ENCODE results near the gene UACA. TPM values are rescaled to one million over a fixed set of nuclear protein-coding genes. Genes with fewer than 3 reads are reported as not detected.
A peak's percentile ranks its signal among the peaks of the same experiment; 100 is the strongest.

The UACA gene
- total and polyA plus RNA-seq, 9 donors = 28.6 to 62.0 (median 51.8) TPM

GRCh38 chr15:70643783-70644125 is 119.6 kb downstream of the UACA start:
- no peaks in the 10 kb centered on the region for H3K4me1 ChIP-seq (ENCODE audit: insufficient read depth)
- TF ChIP-seq EP300 (IDR thresholded peaks at IDR 0.05) (no peak), CTCF (IDR thresholded peaks at IDR 0.05) (no peak)
- H3K36me3 ChIP-seq = no peaks in the 10 kb centered on the region
- H3K27me3 ChIP-seq = no peaks in the 10 kb centered on the region
- no peak overlapping the region for H3K4me3 ChIP-seq
- intact Hi-C loops (cut with DNase I) = no loop called here
- no peak for DNase-seq
- H3K27ac ChIP-seq = no peak overlapping the region
- H3K9me3 ChIP-seq = no peaks in the 10 kb centered on the region
- WGBS, 3 donors = 74 to 79% (median 76%) methylated on average over 1 of the region's 1 CpG

GRCh38 chr15:70643106-70643782 is 120.1 kb downstream of the UACA start:
- H3K27ac ChIP-seq = no peak overlapping the region
- H3K4me3 ChIP-seq = no peak overlapping the region
- DNase-seq = no peak
- WGBS, 3 donors = 86 to 92% (median 87%) methylated on average over 8 of the region's 8 CpGs
- no peak for TF ChIP-seq POLR2A (IDR thresholded peaks at IDR 0.05)
- no peak for TF ChIP-seq EP300 (IDR thresholded peaks at IDR 0.05)
- TF ChIP-seq CTCF (IDR thresholded peaks at IDR 0.05) = no peak
- no peaks in the 10 kb centered on the region for H3K9me3 ChIP-seq
- H3K27me3 ChIP-seq = no peaks in the 10 kb centered on the region
- no peaks in the 10 kb centered on the region for H3K4me1 ChIP-seq (ENCODE audit: insufficient read depth)
- H3K36me3 ChIP-seq = no peaks in the 10 kb centered on the region
- intact Hi-C loops (cut with DNase I) = no loop called here

- H3K4me3 ChIP-seq = no peak overlapping the region
- H3K4me1 ChIP-seq (ENCODE audit: insufficient read depth) = peaks cover 2% of the 10 kb centered on the region
- no peaks in the 10 kb centered on the region for H3K9me3 ChIP-seq
- TF ChIP-seq POLR2A (IDR thresholded peaks at IDR 0.05) (no peak), EP300 (IDR thresholded peaks at IDR 0.05) (no peak), CTCF (IDR thresholded peaks at IDR 0.05) (peak in 2 of 3 donors; percentile 39 to 44)
- WGBS, 3 donors = 27 to 36% (median 28%) methylated on average over 5 of the region's 5 CpGs
- H3K27me3 ChIP-seq = no peaks in the 10 kb centered on the region
- DNase-seq = peak; percentile 27 to 52 (median 33)
- no peaks in the 10 kb centered on the region for H3K36me3 ChIP-seq
- H3K27ac ChIP-seq = no peak overlapping the region
- intact Hi-C loops (cut with DNase I) = loop anchor here in 2 of 4 donors (10.0 kb wide), 1 partner anchor 62 kb away; no protein-coding TSS in a partner anchor
Observed at GRCh38 chr15:70636540-70637165, 126.7 kb downstream of the UACA start.

- DNase-seq = no peak
- no peak overlapping the region for H3K4me3 ChIP-seq
- WGBS, 3 donors = 91 to 96% (median 92%) methylated on average over 2 of the region's 2 CpGs
- intact Hi-C loops (cut with DNase I) = loop anchor here in 2 of 4 donors (10.0 kb wide), 1 partner anchor 61 kb away; no protein-coding TSS in a partner anchor
- H3K9me3 ChIP-seq = no peaks in the 10 kb centered on the region
- H3K27ac ChIP-seq = no peak overlapping the region
- TF ChIP-seq EP300 (IDR thresholded peaks at IDR 0.05) (no peak), CTCF (IDR thresholded peaks at IDR 0.05) (no peak), POLR2A (IDR thresholded peaks at IDR 0.05) (no peak)
- no peaks in the 10 kb centered on the region for H3K27me3 ChIP-seq
- no peaks in the 10 kb centered on the region for H3K36me3 ChIP-seq
- peaks cover 2% of the 10 kb centered on the region for H3K4me1 ChIP-seq (ENCODE audit: insufficient read depth)
Observed at GRCh38 chr15:70635895-70636294, 127.5 kb downstream of the UACA start.

Data from ovary (tissue), 9 donors.